HepG2 (cell line): ENCODE data around the gene EEPD1.

Experiments
- BRCA1 ChIP-seq: sonication (generic); formaldehyde crosslinking; IDR thresholded peaks from 2 replicates; pipeline ENCODE4 v1.4.0; 2020; ENCODE audit warnings: missing genetic modification reagents
- JUN ChIP-seq: sonication (generic); formaldehyde crosslinking; IDR thresholded peaks from 2 replicates; pipeline ENCODE4 v1.4.0; 2020; ENCODE audit warnings: mild to moderate bottlenecking, missing genetic modification reagents
- NFE2L1 ChIP-seq: sonication (generic); formaldehyde crosslinking; IDR thresholded peaks from 2 replicates; pipeline ENCODE4 v1.4.0; 2020; ENCODE audit warnings: missing genetic modification reagents, mild to moderate bottlenecking, borderline replicate concordance
- ZNF101 ChIP-seq: sonication (generic); formaldehyde crosslinking; IDR thresholded peaks from 2 replicates; pipeline ENCODE4 v1.4.0; 2020; ENCODE audit warnings: mild to moderate bottlenecking, low read depth, missing genetic modification reagents, borderline replicate concordance
- TF ChIP-seq, protein P1 (sequence below): sonication (generic); formaldehyde crosslinking; IDR thresholded peaks from 2 replicates; pipeline ENCODE4 v1.4.0; 2020; ENCODE audit warnings: mild to moderate bottlenecking, missing genetic modification reagents
- TF ChIP-seq, protein P2 (sequence below): sonication (generic); formaldehyde crosslinking; IDR thresholded peaks from 2 replicates; pipeline ENCODE4 v1.5.0; 2020; ENCODE audit warnings: mild to moderate bottlenecking, missing genetic modification reagents, moderate library complexity
- TF ChIP-seq, protein P3 (sequence below), 2 experiments: sonication (generic) in 1 of 2; formaldehyde crosslinking in 1 of 2; IDR thresholded peaks; 2 replicates each; pipeline versions ENCODE4 v1.4.0 to v1.6.1; 2018 to 2020; ENCODE audit warnings: missing genetic modification reagents in 2 of 2, borderline replicate concordance in 1 of 2, low read depth in 1 of 2, mild to moderate bottlenecking in 1 of 2, missing biosample characterization in 1 of 2

DNA sequence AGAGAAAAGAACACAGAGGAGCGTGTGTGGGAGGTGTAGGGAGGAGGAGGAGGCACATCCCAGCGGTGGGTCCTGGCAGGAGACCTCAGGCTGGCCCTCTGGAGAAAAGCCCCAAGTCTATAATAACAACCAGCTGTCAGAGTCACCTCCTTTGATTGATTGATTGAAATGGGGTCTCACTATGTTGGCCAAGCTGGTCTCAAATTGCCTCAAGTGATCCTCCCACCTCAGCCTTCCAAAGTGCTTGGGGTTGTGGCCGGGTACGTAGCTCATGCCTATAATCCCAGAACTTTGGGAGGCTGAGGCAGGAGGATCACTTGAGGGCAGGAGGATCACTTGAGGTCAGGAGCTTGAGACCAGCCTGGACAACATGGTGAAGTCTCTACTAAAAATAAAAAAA, 133.6 kb downstream of the EEPD1 start:
- TF ChIP-seq, protein P1, sequence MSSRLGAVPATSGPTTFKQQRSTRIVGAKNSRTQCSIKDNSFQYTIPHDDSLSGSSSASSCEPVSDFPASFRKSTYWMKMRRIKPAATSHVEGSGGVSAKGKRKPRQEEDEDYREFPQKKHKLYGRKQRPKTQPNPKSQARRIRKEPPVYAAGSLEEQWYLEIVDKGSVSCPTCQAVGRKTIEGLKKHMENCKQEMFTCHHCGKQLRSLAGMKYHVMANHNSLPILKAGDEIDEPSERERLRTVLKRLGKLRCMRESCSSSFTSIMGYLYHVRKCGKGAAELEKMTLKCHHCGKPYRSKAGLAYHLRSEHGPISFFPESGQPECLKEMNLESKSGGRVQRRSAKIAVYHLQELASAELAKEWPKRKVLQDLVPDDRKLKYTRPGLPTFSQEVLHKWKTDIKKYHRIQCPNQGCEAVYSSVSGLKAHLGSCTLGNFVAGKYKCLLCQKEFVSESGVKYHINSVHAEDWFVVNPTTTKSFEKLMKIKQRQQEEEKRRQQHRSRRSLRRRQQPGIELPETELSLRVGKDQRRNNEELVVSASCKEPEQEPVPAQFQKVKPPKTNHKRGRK (CRISPR knock-in tag): no peak
- TF ChIP-seq, protein P2, sequence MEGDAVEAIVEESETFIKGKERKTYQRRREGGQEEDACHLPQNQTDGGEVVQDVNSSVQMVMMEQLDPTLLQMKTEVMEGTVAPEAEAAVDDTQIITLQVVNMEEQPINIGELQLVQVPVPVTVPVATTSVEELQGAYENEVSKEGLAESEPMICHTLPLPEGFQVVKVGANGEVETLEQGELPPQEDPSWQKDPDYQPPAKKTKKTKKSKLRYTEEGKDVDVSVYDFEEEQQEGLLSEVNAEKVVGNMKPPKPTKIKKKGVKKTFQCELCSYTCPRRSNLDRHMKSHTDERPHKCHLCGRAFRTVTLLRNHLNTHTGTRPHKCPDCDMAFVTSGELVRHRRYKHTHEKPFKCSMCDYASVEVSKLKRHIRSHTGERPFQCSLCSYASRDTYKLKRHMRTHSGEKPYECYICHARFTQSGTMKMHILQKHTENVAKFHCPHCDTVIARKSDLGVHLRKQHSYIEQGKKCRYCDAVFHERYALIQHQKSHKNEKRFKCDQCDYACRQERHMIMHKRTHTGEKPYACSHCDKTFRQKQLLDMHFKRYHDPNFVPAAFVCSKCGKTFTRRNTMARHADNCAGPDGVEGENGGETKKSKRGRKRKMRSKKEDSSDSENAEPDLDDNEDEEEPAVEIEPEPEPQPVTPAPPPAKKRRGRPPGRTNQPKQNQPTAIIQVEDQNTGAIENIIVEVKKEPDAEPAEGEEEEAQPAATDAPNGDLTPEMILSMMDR (CRISPR knock-in tag): no peak
- TF ChIP-seq BRCA1 (CRISPR knock-in tag) (no peak), ZNF101 (CRISPR knock-in tag) (no peak), NFE2L1 (CRISPR knock-in tag) (no peak), JUN (no peak)
- TF ChIP-seq, protein P3, sequence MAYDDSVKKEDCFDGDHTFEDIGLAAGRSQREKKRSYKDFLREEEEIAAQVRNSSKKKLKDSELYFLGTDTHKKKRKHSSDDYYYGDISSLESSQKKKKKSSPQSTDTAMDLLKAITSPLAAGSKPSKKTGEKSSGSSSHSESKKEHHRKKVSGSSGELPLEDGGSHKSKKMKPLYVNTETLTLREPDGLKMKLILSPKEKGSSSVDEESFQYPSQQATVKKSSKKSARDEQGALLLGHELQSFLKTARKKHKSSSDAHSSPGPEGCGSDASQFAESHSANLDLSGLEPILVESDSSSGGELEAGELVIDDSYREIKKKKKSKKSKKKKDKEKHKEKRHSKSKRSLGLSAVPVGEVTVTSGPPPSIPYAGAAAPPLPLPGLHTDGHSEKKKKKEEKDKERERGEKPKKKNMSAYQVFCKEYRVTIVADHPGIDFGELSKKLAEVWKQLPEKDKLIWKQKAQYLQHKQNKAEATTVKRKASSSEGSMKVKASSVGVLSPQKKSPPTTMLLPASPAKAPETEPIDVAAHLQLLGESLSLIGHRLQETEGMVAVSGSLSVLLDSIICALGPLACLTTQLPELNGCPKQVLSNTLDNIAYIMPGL (CRISPR knock-in tag; IDR thresholded peaks at IDR 0.05; ENCODE audit: borderline replicate concordance in 1 of 2, low read depth in 1 of 2): no peak
